IPS DF 6.9 (cell line): ENCODE results near the gene TIGD6.

Experiments
- DNase-seq: peaks from one replicate; pipeline ENCODE4 v3.0.0-alpha.2; 2013; ENCODE audit warnings: low read depth, low spot score
- H3K27ac ChIP-seq: one replicate; pipeline ENCODE4 v1.5.1; 2013; ENCODE audit warnings: low read length, control low read depth
- H3K27me3 ChIP-seq: 2 replicates; pipeline ENCODE4 v1.6.1; 2013; ENCODE audit warnings: mild to moderate bottlenecking, low read length; ENCODE audit not compliant: control insufficient read depth, insufficient read depth
- H3K36me3 ChIP-seq: 2 replicates; pipeline ENCODE4 v1.6.1; 2013; ENCODE audit warnings: low read length; ENCODE audit not compliant: control insufficient read depth, insufficient read depth
- H3K4me1 ChIP-seq: 2 replicates; pipeline ENCODE4 v1.6.1; 2013; ENCODE audit warnings: low read length; ENCODE audit not compliant: control insufficient read depth, insufficient read depth
- H3K4me3 ChIP-seq: 2 replicates; pipeline ENCODE4 v1.5.1; 2013; ENCODE audit warnings: mild to moderate bottlenecking, low read length
- H3K9me3 ChIP-seq: 2 replicates; pipeline ENCODE4 v1.6.1; 2013; ENCODE audit warnings: low read length, inconsistent platforms; ENCODE audit not compliant: control insufficient read depth, insufficient read depth
- WGBS: extraction: QIAGEN DNeasy Blood & Tissue Kit; methylation state at CpG from one replicate; pipeline ENCODE4 v1.1.7; 2013; ENCODE audit warnings: mixed read lengths, missing lambda C conversion rate; ENCODE audit not compliant: insufficient read length, insufficient coverage; 5-methylcytosine and 5-hydroxymethylcytosine counted together

Gene TIGD6

DNA sequence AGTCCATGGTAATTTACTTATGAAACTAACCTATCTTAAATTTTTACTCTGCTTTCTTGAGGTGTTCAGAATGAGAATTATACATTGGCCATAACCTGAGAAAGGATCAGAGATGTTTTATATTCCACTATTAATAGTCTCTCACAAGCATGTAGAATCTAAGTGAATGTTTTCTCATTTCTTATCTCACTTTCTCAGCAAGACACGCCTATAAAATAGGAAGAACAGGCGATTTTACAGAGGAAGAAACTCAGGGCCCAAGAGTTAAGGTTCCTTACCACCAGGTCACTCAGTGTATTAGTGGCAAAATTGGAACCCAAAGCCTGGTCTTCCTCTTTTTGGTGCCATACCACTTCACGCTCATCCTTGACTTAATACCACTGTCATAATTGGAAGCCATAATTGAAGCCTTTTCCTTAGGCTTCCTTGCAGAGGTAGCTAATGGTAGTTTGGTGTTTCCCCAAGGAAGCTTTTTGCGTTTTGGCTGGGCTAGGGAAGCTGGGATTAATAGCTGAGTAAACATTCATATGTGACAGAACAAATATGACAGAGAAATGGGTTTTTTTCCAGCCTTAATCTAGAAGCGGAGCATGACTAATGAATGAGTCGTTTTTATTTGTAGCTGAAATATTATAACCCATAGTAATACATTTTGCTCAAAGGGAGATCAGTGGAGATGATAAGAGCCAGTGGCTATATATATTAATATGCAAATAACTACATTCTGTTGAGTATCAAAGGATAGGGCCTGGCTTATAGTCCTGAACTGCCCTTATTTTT is 17.0 kb upstream of the TIGD6 start:
- no peaks in the 10 kb centered on the region for H3K9me3 ChIP-seq
- H3K36me3 ChIP-seq, result peaks cover 14% of the 10 kb centered on the region; the same call in 1 of the 2 replicates
- no peak for DNase-seq
- H3K27ac ChIP-seq, result no peak overlapping the region
- H3K4me1 ChIP-seq, result no peaks in the 10 kb centered on the region
- no CpG with 5 or more reads among the region's 6 CpGs for WGBS
- no peaks in the 10 kb centered on the region for H3K27me3 ChIP-seq
- no peak overlapping the region for H3K4me3 ChIP-seq

DNA sequence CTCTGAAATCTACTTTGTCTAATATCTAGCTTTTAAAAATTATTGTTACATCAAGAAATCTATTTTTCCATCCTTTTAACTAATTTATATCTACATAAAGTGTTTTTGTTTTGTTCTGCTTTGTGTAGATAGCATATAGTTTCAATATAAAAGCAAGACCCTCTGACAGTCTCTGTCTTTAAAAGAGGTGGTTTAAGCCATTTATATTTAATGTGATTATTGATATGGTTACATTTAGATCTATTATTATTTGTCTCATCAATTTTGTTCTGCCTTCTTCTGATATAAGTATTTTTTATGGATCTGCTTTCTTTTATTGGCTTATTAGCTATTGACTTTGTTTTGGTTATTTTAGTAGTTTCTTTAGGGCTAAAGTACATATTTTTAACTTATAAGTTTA is 16.1 kb upstream of the TIGD6 start:
- Histone ChIP-seq H3K9me3 (no peaks in the 10 kb centered on the region), H3K36me3 (peaks cover 17% of the 10 kb centered on the region; the same call in 1 of the 2 replicates)

DNA sequence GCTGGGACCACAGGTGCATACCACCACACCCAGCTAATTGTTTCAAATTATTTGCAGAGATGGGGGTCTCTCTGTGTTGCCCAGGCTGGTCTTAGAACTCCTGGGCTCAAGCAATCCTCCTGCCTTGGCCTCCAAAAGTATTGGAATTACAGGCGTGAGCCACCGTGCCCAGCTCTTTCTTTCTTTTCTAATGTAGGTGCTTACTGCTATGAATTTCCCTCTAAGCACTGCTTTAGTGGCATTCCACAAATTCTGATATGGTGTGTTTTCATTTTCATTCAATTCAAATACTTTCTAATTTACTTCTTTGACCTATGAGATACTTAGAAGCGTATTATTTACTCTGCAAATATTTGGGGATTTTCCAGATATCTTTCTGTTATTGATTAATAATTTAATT is 15.0 kb upstream of the TIGD6 start:
- no CpG with 5 or more reads among the region's 3 CpGs for WGBS
- Histone ChIP-seq H3K27me3 (no peaks in the 10 kb centered on the region), H3K4me3 (no peak overlapping the region), H3K9me3 (no peaks in the 10 kb centered on the region), H3K4me1 (no peaks in the 10 kb centered on the region), H3K36me3 (peaks cover 22% of the 10 kb centered on the region; the same call in 1 of the 2 replicates), H3K27ac (no peak overlapping the region)
- no peak for DNase-seq

More for the DNA sequence above, 16.1 kb upstream of the TIGD6 start:
- H3K27me3 ChIP-seq, result no peaks in the 10 kb centered on the region
- DNase-seq, result no peak
- H3K27ac ChIP-seq, result no peak overlapping the region
- H3K4me3 ChIP-seq, result no peak overlapping the region
- H3K4me1 ChIP-seq, result no peaks in the 10 kb centered on the region

DNA sequence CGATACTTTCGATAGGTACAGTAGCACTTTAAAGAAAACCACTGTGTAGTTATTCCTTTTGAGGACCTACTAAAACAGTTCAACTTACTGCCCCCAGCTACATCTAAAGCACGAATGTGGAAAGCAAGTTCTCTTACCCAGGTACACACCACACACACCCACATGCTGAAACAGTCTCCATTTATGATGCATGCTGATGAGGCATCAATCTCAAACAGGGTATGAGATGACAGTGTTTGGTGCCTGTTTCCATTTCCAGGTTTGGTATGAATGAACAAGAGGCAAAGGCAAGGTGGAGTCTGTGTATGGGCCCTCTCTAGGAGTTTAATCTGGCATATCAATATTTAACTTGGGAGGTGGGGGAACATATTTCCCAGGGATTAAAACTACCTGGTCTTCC is 14.0 kb upstream of the TIGD6 start:
- Histone ChIP-seq H3K27ac (no peak overlapping the region), H3K27me3 (no peaks in the 10 kb centered on the region), H3K9me3 (no peaks in the 10 kb centered on the region), H3K36me3 (peaks cover 25% of the 10 kb centered on the region; the same call in 1 of the 2 replicates), H3K4me3 (no peak overlapping the region), H3K4me1 (no peaks in the 10 kb centered on the region)
- DNase-seq, result no peak
- no CpG with 5 or more reads among the region's 3 CpGs for WGBS

DNA sequence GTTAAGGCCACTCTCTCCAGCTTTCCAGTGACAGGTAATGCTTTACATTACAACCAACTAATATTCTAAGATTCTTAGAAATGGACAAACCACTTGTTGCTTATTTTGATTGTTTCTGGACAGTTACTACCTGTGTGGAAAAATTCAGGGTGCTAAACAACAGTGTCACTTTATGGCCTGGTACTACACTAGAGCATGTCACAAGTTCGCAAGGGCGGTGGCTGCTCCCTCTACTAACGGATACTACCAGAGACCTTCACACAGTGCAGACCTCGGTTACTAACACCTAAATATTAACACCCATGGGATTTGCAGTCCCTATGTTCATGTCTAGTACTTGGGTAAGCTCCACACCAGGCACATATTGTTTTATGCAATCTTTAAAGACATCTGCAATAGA is 13.5 kb upstream of the TIGD6 start:
- no peak for DNase-seq
- WGBS, result no CpG with 5 or more reads among the region's 4 CpGs
- H3K4me3 ChIP-seq, result no peak overlapping the region

DNA sequence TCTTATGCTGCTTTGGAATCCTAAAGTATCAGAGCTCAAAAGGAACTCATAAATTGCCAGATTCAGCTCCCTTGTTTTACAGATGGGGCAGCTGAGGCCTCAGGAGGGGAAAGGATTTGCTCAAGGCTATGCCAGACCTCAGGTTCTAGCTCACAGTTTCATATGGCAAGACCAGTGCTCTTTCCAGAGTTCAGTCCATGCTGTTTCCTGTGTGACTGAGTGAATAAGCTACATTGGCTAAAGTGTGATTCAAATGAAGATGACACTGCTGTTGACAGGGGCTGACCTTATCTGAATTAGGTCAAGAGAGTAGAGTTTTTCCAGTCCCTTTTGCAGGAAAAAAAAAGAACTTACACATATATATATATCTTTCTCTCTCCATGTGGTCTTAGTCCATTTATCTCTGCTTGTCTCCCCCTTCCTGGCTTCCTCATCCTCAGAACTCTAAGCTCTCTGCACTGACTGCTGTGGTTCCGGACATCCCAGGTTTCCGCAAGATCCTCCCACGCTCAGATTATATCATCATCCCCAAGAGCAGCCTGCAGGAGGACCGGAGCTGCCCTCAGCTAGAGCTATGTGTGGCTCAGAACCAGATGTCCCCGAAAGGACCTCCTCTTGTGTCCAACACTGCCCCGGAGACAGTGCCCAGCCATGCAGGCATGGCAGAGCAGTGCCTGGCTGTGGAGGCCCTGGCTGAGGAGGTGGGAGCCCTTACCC is 9.4 kb upstream of the TIGD6 start:
- Histone ChIP-seq H3K36me3 (peaks cover 16% of the 10 kb centered on the region; the same call in 1 of the 2 replicates), H3K27me3 (no peaks in the 10 kb centered on the region), H3K4me3 (no peak overlapping the region), H3K4me1 (no peaks in the 10 kb centered on the region), H3K27ac (no peak overlapping the region), H3K9me3 (no peaks in the 10 kb centered on the region)
- no peak for DNase-seq
- no CpG with 5 or more reads among the region's 6 CpGs for WGBS

More for the DNA sequence above, 13.5 kb upstream of the TIGD6 start:
- Histone ChIP-seq H3K27ac (no peak overlapping the region), H3K9me3 (no peaks in the 10 kb centered on the region), H3K4me1 (no peaks in the 10 kb centered on the region), H3K36me3 (peaks cover 23% of the 10 kb centered on the region; the same call in 1 of the 2 replicates), H3K27me3 (no peaks in the 10 kb centered on the region)

DNA sequence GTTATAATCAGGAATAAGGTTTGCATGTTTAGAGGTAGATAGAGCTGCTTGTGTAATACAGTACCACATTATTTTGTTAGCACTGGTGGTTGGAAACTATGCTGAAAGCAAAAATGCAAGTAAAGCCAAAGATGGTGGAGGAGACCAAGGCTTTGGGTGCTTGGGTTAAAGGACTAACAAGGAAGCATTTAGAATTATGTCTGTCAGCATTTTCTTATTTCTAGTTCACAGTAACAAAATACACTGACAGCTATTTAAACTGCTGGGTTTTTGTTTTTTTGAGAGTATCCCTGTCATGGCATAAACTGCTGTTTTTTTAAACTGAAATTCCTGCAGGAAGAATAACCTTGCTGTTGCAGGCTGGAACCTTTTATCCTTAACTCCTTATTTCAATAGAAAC is 6.6 kb upstream of the TIGD6 start:
- no peak for DNase-seq

DNA sequence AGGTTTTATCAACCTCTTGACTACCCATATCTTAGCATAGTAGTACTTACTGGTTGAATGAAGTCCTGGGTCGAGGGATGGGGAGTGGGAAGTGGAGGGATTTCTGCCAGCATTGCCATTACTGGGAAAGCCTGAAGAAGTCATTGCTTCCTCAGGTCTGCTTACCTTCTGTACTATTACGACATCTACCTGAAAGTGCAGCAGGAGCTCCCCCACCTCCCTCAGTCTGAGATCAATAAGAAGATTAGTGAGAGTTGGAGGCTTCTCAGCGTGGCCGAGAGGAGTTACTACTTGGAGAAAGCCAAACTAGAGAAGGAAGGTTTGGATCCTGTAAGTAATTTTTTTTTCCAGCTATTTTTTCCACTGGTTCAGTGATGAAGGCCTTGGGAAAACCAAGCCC is 5.9 kb upstream of the TIGD6 start:
- WGBS, result no CpG with 5 or more reads among the region's 4 CpGs
- Histone ChIP-seq H3K4me3 (no peak overlapping the region), H3K27ac (no peak overlapping the region), H3K36me3 (peaks cover 10% of the 10 kb centered on the region; the same call in 1 of the 2 replicates), H3K27me3 (no peaks in the 10 kb centered on the region), H3K9me3 (no peaks in the 10 kb centered on the region), H3K4me1 (no peaks in the 10 kb centered on the region)
- no peak for DNase-seq

More for the DNA sequence above, 6.6 kb upstream of the TIGD6 start:
- peaks cover 11% of the 10 kb centered on the region; the same call in 1 of the 2 replicates for H3K36me3 ChIP-seq
- no peaks in the 10 kb centered on the region for H3K9me3 ChIP-seq
- H3K27ac ChIP-seq, result no peak overlapping the region
- no peaks in the 10 kb centered on the region for H3K27me3 ChIP-seq
- H3K4me3 ChIP-seq, result no peak overlapping the region
- no peaks in the 10 kb centered on the region for H3K4me1 ChIP-seq

DNA sequence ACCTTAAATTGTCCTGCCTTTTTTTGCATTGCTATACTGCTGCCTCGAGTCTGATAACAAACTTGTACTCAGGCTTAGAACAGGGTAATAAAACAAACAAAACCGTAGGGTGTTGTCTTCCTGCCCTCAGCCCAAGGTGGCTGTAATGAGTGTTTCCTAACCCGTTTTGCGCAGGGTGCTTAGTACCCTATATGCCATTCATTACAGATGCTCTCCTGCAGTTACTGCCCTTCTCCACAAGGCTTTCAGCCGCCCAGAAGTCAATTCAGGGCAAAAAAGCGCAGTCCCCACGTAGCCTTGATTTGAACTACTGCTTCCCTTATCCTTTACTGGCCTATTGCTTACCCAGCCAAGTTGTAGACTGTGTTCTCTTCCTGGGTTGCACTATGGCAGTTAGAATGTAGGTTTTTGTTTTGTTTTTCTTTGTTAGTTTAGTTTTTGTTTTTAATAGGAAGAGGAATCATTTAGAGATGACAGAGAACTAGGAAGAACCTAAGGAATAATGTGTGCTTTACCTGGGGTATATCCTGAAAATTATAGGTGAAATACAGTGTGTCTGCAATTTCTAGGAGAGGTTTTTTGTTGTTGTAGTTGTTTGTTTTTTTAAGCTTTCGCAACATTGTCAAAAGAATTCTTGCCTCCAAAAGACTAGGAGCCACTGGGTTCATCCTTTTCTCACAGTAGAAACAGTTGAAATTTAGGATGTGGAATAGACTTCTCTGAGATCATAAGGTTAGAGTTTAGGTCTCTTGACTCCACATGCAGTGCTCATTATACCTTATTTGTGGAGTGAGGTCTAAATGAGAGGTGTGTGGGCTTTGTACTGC is 1.4 kb upstream of the TIGD6 start:
- no CpG with 5 or more reads among the region's 8 CpGs for whole genome bisulfite sequencing
- Histone ChIP-seq H3K4me3 (peak overlapping the region; percentile 67; the same call in 1 of the 2 replicates), H3K4me1 (peaks cover 2% of the 10 kb centered on the region; the same call in 1 of the 2 replicates), H3K27me3 (no peaks in the 10 kb centered on the region), H3K27ac (no peak overlapping the region), H3K36me3 (no peaks in the 10 kb centered on the region), H3K9me3 (no peaks in the 10 kb centered on the region)
- peak; percentile 16 for DNase-seq

DNA sequence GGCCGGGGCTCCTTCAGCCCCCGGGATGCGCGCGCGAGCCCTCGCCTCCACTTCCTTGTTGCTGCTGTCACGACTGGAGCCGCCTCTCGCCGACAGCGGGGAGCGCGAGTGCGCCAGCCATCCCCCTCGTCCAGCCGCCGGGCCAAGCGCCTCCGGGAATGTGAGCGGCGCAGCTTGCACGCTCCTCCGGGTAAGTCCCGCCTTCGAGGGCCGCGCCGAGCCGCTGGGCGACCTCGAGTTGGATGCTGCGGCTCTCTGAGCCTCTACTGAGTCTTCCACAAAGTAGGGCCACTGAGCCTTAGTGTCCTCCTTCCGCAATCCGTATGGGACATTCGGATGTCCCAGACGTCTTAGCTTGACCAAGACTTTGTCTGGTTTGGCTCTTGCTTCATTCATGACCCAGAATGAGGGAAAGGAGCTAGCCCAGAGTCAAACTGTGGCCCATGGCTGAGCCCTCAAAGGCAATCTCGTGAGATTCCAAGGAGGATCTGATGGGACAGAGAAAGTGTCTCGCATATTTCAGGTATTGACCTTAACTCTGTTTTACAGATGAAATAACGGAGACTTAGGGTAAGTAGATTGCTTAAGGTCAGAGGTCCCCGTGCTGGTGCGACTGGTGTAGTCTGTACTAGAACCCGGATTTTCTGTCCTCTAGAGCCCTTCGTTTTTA is 671 bp upstream of the TIGD6 start:
- Histone ChIP-seq H3K27ac (no peak overlapping the region), H3K36me3 (no peaks in the 10 kb centered on the region), H3K27me3 (no peaks in the 10 kb centered on the region), H3K4me3 (peak overlapping the region; percentile 67; the same call in 1 of the 2 replicates), H3K4me1 (peaks cover 2% of the 10 kb centered on the region; the same call in 1 of the 2 replicates), H3K9me3 (no peaks in the 10 kb centered on the region)
- no peak for DNase-seq
- WGBS, result no CpG with 5 or more reads among the region's 44 CpGs
